Head of caudate nucleus (tissue), 42 donors: Measurements from ENCODE around the gene ADD1.
A peak's percentile ranks its signal among the peaks of the same experiment; 100 is the strongest.

Source experiments
- DNase-seq, 42 donors: peaks; one replicate each; pipeline versions ENCODE4 v3.0.0 to v3.0.0-alpha.2; 2020 to 2021; ENCODE audit warnings: mixed read lengths in 7 of 42
- intact Hi-C: fragments of 100-400 bp; cut with DNase I; formaldehyde crosslinking; loops from one replicate; pipeline ENCODE4 v1.15.0; 2022

Gene ADD1

GRCh38 chr4:2848449-2848848 lies 4.8 kb downstream of the ADD1 start:
- DNase-seq: peak in 1 of 42 donors; percentile 32
- intact Hi-C loops: no loop called here

- intact Hi-C loops: no loop called here
- peak in 2 of 42 donors; percentile 6 to 42 for DNase-seq
Measured at GRCh38 chr4:2849267-2850152, 5.9 kb downstream of the ADD1 start.

- intact Hi-C loops: no loop called here
Measured at GRCh38 chr4:2850966-2851798, 7.5 kb downstream of the ADD1 start.

GRCh38 chr4:2852481-2852921 lies 8.9 kb downstream of the ADD1 start:
- intact Hi-C loops: no loop called here
- peak in 1 of 42 donors; percentile 42 for DNase-seq

More at GRCh38 chr4:2850966-2851798, 7.5 kb downstream of the ADD1 start:
- DNase-seq: no peak

GRCh38 chr4:2855584-2855983 lies 11.9 kb downstream of the ADD1 start:
- peak in 1 of 42 donors; percentile 30 for DNase-seq
- intact Hi-C loops: no loop called here

DNA sequence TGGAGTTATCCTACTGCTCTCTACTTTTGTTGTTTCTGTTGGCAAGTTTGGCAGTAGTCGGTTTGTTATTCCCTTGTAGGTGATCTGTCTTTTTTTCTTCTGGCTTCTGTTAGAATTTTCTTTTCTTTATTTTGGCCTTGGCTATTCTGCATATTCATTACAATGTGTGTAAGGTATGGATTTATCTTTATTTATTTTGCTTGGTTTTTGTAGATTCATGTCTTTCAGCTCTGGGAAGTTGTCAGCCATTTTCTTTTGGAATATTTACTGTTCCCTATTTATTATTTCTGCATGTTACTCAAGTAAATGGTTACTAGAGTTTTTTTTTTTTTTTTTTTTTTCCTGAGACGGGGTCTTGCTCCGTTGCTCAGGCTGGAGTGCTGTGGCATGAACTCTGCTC lies 12.6 kb downstream of the ADD1 start:
- intact Hi-C loops: no loop called here
- no peak for DNase-seq

GRCh38 chr4:2857349-2857927 lies 13.8 kb downstream of the ADD1 start:
- no peak for DNase-seq
- intact Hi-C loops: no loop called here

DNA sequence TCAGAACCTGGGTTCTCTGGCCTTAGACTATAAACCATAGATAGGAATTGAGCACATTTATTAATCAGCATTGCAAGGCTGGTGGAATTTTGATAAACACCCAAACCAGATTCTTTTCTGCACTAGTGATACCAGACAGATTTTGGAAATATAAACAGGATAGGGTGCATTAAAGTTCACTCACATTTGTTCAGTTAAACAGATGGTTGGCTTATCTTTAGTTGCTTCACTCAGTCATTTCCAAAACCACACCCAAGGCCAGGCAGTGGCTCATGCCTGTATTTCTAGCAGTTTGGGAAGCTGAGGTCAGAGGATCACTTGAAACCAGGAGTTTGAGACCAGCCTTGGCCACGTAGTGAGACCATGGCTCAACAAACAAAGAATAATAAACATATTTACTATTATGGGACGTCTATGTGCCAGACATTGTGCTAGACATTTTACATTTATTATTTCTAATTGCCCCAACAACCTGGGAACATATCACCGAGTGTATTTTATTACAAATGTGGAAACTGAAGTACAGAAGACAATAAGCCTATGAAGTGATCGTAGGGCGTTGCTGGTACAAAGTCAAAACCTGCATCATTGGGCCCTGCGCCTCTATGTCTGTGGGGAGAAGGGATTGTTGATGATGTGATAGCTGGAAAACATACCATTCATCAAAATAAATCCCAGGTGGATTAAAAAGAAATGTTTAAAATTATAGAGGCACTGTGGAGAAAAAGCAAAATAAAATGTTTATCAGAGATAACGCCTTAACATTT lies 15.0 kb downstream of the ADD1 start:
- DNase-seq: no peak
- intact Hi-C loops: no loop called here

DNA sequence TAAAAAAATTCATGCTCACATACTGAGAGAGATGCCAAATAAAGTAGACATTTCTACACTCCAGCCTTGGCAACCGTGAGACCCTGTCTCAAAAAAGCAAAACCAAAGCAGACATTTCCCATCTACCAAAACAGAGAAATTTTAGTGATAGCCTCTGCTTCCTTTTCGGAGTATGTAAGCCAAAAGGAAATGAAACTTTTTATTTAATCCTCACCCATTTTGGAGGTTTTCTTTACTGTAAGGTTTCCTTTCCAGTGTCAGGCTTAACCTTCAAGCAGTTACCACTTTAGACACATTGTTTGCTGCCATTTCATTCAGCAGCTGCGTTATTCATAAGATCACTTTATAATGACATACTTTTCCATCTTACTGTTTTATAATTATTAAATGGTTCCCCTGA lies 15.9 kb downstream of the ADD1 start:
- intact Hi-C loops: no loop called here
- no peak for DNase-seq

- intact Hi-C loops: no loop called here
- DNase-seq: no peak
Measured at GRCh38 chr4:2860391-2861348, 17.0 kb downstream of the ADD1 start.

GRCh38 chr4:2861631-2862436 lies 18.2 kb downstream of the ADD1 start:
- intact Hi-C loops: no loop called here
- no peak for DNase-seq

GRCh38 chr4:2862528-2862927 lies 18.9 kb downstream of the ADD1 start:
- intact Hi-C loops: no loop called here
- peak in 1 of 42 donors; percentile 19 for DNase-seq

- no peak for DNase-seq
- intact Hi-C loops: no loop called here
Measured at GRCh38 chr4:2863649-2864048, 20.0 kb downstream of the ADD1 start.

GRCh38 chr4:2865196-2865780 lies 21.6 kb downstream of the ADD1 start:
- intact Hi-C loops: no loop called here
- DNase-seq: no peak

- DNase-seq: no peak
- intact Hi-C loops: no loop called here
Measured at GRCh38 chr4:2866160-2866861, 22.7 kb downstream of the ADD1 start.

- intact Hi-C loops: no loop called here
- DNase-seq: no peak
Measured at GRCh38 chr4:2866891-2867290, 23.2 kb downstream of the ADD1 start.
